ENCODE data around the gene IGFN1. TPM values are rescaled to one million over a fixed set of nuclear protein-coding genes. Genes with fewer than 3 reads are reported as not detected.

IGFN1 gene
- 0.38 and 0.44 TPM in 2 replicates for total RNA-seq
- long read RNA-seq: 0 reads

DNA sequence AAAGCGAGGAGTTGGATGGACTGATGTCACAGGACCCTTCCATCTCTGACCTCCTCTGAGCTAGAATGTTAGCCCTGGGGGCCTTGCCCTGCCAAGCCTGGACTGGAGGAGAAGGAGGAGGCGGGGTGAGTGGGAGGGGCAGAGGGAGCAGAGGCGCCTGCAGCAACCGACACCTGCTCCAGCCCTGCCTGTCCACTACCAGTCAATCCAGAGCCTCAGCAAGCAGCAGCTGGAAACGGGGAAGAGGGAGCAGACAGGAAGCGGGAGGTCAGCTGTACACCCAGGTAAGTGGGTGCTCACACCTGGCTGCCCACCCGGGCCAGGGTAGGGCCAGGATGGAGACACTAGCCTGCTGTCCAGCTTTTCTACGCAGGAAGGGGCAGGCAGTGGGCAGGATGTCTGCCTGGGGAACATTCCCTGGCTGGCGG, at the start of gene IGFN1:
TSS of gene IGFN1 (plus strand) at position 201 of the 428 bp plus-strand sequence. CDS start 2,470 bp downstream, outside the sequence.
- DNase-seq (ENCODE audit: low spot score, unreplicated experiment): no peak
- no peak within 1 kb of the TSS for H3K4me3 Mint-ChIP-seq (ENCODE audit: low read depth)
- peaks cover 7% of the 10 kb centered on the region for H3K4me1 Mint-ChIP-seq (ENCODE audit: low read depth)
- H3K36me3 Mint-ChIP-seq (ENCODE audit: insufficient read depth): no peaks in the 10 kb centered on the region
- TF ChIP-seq, protein P1, sequence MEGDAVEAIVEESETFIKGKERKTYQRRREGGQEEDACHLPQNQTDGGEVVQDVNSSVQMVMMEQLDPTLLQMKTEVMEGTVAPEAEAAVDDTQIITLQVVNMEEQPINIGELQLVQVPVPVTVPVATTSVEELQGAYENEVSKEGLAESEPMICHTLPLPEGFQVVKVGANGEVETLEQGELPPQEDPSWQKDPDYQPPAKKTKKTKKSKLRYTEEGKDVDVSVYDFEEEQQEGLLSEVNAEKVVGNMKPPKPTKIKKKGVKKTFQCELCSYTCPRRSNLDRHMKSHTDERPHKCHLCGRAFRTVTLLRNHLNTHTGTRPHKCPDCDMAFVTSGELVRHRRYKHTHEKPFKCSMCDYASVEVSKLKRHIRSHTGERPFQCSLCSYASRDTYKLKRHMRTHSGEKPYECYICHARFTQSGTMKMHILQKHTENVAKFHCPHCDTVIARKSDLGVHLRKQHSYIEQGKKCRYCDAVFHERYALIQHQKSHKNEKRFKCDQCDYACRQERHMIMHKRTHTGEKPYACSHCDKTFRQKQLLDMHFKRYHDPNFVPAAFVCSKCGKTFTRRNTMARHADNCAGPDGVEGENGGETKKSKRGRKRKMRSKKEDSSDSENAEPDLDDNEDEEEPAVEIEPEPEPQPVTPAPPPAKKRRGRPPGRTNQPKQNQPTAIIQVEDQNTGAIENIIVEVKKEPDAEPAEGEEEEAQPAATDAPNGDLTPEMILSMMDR (IDR thresholded peaks at IDR 0.05; ENCODE audit: unreplicated experiment): no peak
- no peaks in the 10 kb centered on the region for H3K9me3 Mint-ChIP-seq (ENCODE audit: low read depth)
- H3K27me3 Mint-ChIP-seq: peaks cover 19% of the 10 kb centered on the region
- peak within 1 kb of the TSS; percentile 51 for H3K27ac Mint-ChIP-seq

DNA sequence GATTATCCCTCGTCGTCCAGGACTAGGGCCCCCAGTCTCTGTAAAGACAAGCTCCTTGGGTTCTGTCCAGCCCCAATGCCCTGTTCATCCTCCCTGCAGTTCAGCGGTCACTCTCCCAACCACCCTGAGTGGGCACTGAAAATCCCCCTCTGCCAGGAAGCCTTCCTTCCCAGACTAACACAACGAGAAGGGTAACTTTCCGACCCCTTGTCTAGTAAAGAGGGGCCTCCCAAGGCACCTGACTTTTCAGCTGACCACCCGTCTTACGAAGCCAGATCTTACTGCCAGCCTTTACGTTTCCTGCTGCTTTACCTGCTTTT, 49.7 kb upstream of the IGFN1 start:
- TF ChIP-seq, protein P1 (IDR thresholded peaks at IDR 0.05; ENCODE audit: unreplicated experiment): no peak
- H3K9me3 Mint-ChIP-seq (ENCODE audit: low read depth): no peaks in the 10 kb centered on the region
- no peak overlapping the region for H3K4me3 Mint-ChIP-seq (ENCODE audit: low read depth)
- H3K27me3 Mint-ChIP-seq: no peaks in the 10 kb centered on the region
- H3K36me3 Mint-ChIP-seq (ENCODE audit: insufficient read depth): peaks cover 28% of the 10 kb centered on the region
- no peak overlapping the region for H3K27ac Mint-ChIP-seq
- DNase-seq (ENCODE audit: low spot score, unreplicated experiment): no peak
- no peaks in the 10 kb centered on the region for H3K4me1 Mint-ChIP-seq (ENCODE audit: low read depth)

DNA sequence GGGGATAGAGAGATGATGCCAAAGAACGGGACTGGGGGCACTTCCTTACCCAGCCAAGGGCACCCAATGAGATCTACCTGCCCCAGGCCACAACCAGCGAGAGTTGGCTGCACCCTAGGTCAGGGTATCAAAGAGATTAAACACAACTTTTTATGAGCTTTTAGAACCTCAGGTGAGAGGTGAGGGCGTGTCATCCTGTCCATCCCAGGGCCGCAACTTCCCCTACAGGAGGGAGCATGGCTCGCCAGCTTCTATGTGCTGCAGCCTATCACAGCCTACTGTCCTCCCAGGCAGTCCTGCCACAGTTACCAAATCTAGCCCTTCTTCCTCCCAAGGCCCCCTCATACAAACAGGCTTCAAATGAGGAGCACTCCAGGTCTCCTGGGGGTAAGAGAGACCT, 49.2 kb upstream of the IGFN1 start:
- H3K9me3 Mint-ChIP-seq (ENCODE audit: low read depth): no peaks in the 10 kb centered on the region
- H3K4me3 Mint-ChIP-seq (ENCODE audit: low read depth): no peak overlapping the region
- no peaks in the 10 kb centered on the region for H3K27me3 Mint-ChIP-seq
- peaks cover 31% of the 10 kb centered on the region for H3K36me3 Mint-ChIP-seq (ENCODE audit: insufficient read depth)
- no peak for DNase-seq (ENCODE audit: low spot score, unreplicated experiment)
- no peaks in the 10 kb centered on the region for H3K4me1 Mint-ChIP-seq (ENCODE audit: low read depth)
- no peak overlapping the region for H3K27ac Mint-ChIP-seq
- TF ChIP-seq, protein P1 (IDR thresholded peaks at IDR 0.05; ENCODE audit: unreplicated experiment): no peak

DNA sequence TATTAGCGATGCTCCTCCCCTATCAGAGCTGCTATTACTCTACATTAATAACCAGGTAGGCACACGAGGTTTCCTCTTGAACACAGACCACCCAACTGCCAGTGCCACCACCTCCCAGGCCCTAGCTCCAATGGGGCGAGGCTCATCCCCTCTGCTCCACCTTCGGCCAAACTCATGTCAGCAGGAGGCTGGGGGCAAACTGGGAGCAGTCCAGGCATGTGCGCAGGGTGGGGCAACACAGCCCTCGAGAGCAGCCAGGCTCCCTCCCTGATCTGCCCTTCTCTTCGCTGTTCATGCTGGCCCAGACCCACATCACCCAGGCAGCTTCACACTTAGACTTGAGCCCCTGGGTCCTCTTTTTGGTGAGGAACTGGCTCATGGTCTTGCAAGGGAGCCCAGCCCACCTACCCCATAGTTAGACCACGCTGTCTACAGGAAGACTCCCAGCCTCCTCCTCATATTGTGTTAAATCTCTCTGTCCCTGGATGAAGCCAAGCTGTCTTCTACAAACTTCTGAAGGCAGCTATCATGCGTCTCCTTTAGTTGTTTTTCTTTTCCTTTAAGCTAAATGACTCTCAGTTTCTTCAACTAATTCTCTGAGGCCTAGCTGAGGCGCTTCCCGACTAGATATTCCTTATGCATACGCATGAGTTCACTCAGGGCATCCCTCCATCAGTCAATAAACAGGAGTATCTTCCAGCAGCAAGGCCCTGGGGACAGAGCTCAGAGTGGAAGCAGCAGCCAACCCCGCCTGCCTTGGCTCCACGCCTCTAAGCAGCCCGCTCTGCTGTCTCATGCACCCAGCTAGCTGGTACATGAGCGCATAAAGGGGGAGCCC, 48.4 kb upstream of the IGFN1 start:
- no peaks in the 10 kb centered on the region for H3K4me1 Mint-ChIP-seq (ENCODE audit: low read depth)
- H3K36me3 Mint-ChIP-seq (ENCODE audit: insufficient read depth): peaks cover 34% of the 10 kb centered on the region
- no peak for DNase-seq (ENCODE audit: low spot score, unreplicated experiment)
- TF ChIP-seq, protein P1 (IDR thresholded peaks at IDR 0.05; ENCODE audit: unreplicated experiment): no peak
- no peaks in the 10 kb centered on the region for H3K9me3 Mint-ChIP-seq (ENCODE audit: low read depth)
- no peak overlapping the region for H3K4me3 Mint-ChIP-seq (ENCODE audit: low read depth)
- no peaks in the 10 kb centered on the region for H3K27me3 Mint-ChIP-seq
- H3K27ac Mint-ChIP-seq: peak overlapping the region; percentile 45

DNA sequence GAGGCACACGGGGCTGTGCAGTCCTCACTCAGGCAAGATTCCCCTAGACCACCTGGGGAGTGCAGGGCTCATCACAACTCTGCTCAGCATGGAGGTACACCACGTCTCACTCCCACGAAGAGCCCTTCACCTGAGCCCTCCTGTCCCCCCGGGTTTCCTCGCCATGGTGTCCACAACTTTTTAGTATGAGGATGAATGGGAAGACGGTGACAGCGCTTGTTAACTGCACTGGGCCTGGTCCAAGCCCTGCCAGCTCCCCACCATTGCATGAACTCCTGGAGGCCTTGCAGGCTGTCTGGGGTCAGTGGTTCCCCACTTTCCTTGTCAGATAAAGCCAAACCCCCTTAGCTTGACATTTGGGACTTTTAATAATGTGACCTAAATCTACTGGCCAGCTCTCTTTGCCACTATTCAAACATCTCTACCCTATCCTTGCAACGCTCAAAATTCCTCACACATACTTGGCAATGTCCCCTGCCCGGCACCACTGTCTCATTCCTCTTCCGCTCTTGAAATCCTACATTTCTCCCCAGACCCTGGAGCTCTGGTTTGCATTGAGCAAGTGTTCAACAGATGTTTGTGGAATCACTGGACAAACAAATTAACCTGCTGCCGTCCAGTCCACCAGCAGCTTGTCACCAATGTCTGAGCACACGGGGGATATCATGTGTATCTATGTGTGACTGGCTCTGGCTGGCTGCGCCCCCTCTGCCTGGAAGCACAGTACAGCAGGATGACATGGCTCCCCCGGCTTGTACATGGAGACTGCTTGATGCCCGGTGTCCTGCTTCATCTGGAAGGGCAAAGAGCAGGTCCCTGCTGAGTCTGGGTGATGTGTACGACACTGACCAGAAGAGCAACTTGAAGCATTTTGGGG, 47.5 kb upstream of the IGFN1 start:
- Mint-ChIP-seq H3K27me3 (no peaks in the 10 kb centered on the region), H3K4me3 (ENCODE audit: low read depth) (no peak overlapping the region), H3K27ac (no peak overlapping the region), H3K36me3 (ENCODE audit: insufficient read depth) (peaks cover 40% of the 10 kb centered on the region), H3K9me3 (ENCODE audit: low read depth) (no peaks in the 10 kb centered on the region), H3K4me1 (ENCODE audit: low read depth) (no peaks in the 10 kb centered on the region)
- TF ChIP-seq, protein P1 (IDR thresholded peaks at IDR 0.05; ENCODE audit: unreplicated experiment): no peak
- no peak for DNase-seq (ENCODE audit: low spot score, unreplicated experiment)

Measured in progenitor cell of endocrine pancreas (in vitro differentiated cells).